Stomach smooth muscle (tissue), 2 donors: ENCODE results near the gene SWT1.
"Not testable (repeated sequence)": the region's sequence is repeated elsewhere in the genome, so short reads cannot be mapped to it uniquely, and the experiment has no call there.

Source experiments
- H3K27ac ChIP-seq: one replicate; pipeline ENCODE4 v1.7.0; 2013; ENCODE audit warnings: mild to moderate bottlenecking, low read length, inconsistent platforms
- H3K27me3 ChIP-seq, 2 donors: one replicate each; pipeline ENCODE4 v1.7.0; 2013; ENCODE audit warnings: low read length in 2 of 2; ENCODE audit not compliant: insufficient read depth in 2 of 2, control insufficient read depth in 1 of 2
- H3K36me3 ChIP-seq, 2 donors: one replicate each; pipeline ENCODE4 v1.7.0; 2013; ENCODE audit warnings: low read length in 2 of 2; ENCODE audit not compliant: control insufficient read depth in 2 of 2, insufficient read depth in 2 of 2
- H3K4me1 ChIP-seq: one replicate; pipeline ENCODE4 v1.7.0; 2013; ENCODE audit warnings: low read length; ENCODE audit not compliant: control insufficient read depth, insufficient read depth
- H3K4me3 ChIP-seq, 2 donors: one replicate each; pipeline ENCODE4 v1.7.0; 2013; ENCODE audit warnings: low read length in 2 of 2
- H3K9ac ChIP-seq, 2 donors: one replicate each; pipeline ENCODE4 v1.7.0; 2013; ENCODE audit warnings: low read length in 2 of 2, mild to moderate bottlenecking in 1 of 2
- H3K9me3 ChIP-seq, 2 donors: one replicate each; pipeline ENCODE4 v1.7.0; 2013; ENCODE audit warnings: low read length in 2 of 2; ENCODE audit not compliant: control insufficient read depth in 2 of 2
- donor health status: healthy.
- donor health status: Pancreatic carcinoma.

Gene SWT1

DNA sequence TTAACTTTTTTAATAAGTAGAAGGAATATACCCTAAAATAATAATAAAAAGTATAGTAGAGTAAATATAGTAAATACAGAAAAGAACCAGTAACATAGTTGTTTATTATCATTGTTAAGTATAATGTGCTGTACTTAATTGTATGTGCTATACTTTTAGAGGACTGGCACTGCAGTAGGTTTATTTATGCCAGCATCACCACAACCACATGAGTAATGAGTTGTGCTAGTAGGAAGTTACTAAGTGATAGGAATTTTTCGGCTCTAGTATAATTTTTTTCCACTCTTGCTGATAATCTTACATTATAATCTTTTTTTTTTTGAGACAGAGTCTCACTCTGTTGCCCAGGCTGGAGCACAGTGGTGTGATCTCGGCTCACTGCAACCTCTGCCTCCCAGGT is 88.5 kb downstream of the SWT1 start:
- H3K27ac ChIP-seq: no peak overlapping the region
- H3K9ac ChIP-seq: no peak overlapping the region
- H3K36me3 ChIP-seq: no peaks in the 10 kb centered on the region
- no peak overlapping the region for H3K4me3 ChIP-seq
- no peaks in the 10 kb centered on the region for H3K27me3 ChIP-seq
- no peaks in the 10 kb centered on the region for H3K4me1 ChIP-seq
- H3K9me3 ChIP-seq: no peaks in the 10 kb centered on the region

DNA sequence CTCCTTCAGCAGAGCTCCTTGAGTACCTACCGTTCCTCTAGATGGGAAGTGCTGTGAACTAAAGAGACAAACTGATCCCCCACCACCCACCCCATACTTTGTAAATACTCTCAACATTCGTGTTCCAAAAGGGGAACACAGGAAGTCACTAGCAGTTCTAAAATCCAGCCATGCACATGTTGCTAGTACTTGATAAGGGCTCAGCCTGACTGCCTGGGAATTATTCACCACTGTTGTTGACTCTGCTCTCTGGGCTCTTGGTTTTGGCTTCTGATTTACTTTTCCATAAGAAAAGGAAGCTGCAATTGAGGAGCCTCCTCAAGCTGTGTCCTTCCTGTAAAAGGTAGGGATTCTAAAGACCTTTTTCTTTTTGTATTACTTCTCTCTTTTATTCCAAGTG is 92.6 kb downstream of the SWT1 start:
- Histone ChIP-seq H3K4me3 (no peak overlapping the region), H3K4me1 (no peaks in the 10 kb centered on the region), H3K9me3 (no peaks in the 10 kb centered on the region), H3K27ac (no peak overlapping the region), H3K27me3 (no peaks in the 10 kb centered on the region), H3K36me3 (no peaks in the 10 kb centered on the region), H3K9ac (no peak overlapping the region)

DNA sequence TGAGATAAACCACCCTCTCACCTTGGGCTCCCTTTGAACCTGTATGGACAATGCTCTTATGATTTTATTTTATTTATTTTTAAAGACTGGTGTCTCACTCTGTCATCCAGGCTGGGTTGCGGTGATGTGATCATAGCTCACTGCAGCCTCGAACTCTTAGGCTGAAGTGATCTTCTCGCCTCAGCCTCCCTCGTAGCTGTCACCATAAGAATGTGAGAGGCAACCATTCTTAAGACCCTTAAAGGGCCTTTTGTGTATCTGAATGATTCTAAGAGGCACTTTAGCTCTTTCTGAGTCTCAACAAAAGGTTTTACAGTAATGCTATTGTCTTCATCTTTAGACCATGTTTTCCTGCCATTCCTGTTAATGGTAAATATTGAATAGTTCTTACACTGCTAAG is 93.1 kb downstream of the SWT1 start:
- H3K4me3 ChIP-seq: no peak overlapping the region
- no peak overlapping the region for H3K27ac ChIP-seq

DNA sequence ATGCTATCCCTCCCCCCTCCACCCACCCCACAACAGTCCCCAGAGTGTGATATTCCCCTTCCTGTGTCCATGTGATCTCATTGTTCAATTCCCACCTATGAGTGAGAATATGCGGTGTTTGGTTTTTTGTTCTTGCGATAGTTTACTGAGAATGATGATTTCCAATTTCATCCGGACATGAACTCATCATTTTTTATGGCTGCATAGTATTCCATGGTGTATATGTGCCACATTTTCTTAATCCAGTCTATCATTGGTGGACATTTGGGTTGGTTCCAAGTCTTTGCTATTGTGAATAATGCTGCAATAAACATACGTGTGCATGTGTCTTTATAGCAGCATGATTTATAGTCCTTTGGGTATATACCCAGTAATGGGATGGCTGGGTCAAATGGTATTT is 95.0 kb downstream of the SWT1 start:
- H3K27me3 ChIP-seq, H3K36me3 ChIP-seq, H3K27ac ChIP-seq, H3K9me3 ChIP-seq, H3K4me1 ChIP-seq, H3K4me3 ChIP-seq, H3K9ac ChIP-seq: not testable (repeated sequence)

More for the DNA sequence above, 93.1 kb downstream of the SWT1 start:
- no peaks in the 10 kb centered on the region for H3K36me3 ChIP-seq
- no peak overlapping the region for H3K9ac ChIP-seq
- no peaks in the 10 kb centered on the region for H3K27me3 ChIP-seq
- no peaks in the 10 kb centered on the region for H3K9me3 ChIP-seq
- no peaks in the 10 kb centered on the region for H3K4me1 ChIP-seq

DNA sequence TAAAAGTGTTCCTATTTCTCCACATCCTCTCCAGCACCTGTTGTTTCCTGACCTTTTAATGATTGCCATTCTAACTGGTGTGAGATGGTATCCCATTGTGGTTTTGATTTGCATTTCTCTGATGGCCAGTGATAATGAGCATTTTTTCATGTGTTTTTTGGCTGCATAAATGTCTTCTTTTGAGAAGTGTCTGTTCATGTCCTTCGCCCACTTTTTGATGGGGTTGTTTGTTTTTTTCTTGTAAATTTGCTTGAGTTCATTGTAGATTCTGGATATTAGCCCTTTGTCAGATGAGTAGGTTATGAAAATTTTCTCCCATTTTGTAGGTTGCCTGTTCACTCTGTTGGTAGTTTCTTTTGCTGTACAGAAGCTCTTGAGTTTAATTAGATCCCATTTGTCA is 95.4 kb downstream of the SWT1 start:
- not testable (repeated sequence) for H3K27me3 ChIP-seq, H3K9me3 ChIP-seq, H3K9ac ChIP-seq, H3K27ac ChIP-seq, H3K4me3 ChIP-seq, H3K4me1 ChIP-seq, H3K36me3 ChIP-seq

DNA sequence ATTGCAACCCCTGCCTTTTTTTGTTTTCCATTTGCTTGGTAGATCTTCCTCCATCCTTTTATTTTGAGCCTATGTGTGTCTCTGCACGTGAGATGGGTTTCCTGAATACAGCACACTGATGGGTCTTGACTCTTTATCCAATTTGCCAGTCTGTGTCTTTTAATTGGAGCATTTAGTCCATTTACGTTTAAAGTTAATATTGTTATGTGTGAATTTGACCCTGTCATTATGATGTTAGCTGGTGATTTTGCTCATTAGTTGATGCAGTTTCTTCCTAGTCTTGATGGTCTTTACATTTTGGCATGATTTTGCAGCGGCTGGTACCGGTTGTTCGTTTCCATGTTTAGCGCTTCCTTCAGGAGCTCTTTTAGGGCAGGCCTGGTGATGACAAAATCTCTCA is 98.6 kb downstream of the SWT1 start:
- not testable (repeated sequence) for H3K9me3 ChIP-seq, H3K36me3 ChIP-seq, H3K27me3 ChIP-seq, H3K4me1 ChIP-seq, H3K27ac ChIP-seq, H3K4me3 ChIP-seq, H3K9ac ChIP-seq

DNA sequence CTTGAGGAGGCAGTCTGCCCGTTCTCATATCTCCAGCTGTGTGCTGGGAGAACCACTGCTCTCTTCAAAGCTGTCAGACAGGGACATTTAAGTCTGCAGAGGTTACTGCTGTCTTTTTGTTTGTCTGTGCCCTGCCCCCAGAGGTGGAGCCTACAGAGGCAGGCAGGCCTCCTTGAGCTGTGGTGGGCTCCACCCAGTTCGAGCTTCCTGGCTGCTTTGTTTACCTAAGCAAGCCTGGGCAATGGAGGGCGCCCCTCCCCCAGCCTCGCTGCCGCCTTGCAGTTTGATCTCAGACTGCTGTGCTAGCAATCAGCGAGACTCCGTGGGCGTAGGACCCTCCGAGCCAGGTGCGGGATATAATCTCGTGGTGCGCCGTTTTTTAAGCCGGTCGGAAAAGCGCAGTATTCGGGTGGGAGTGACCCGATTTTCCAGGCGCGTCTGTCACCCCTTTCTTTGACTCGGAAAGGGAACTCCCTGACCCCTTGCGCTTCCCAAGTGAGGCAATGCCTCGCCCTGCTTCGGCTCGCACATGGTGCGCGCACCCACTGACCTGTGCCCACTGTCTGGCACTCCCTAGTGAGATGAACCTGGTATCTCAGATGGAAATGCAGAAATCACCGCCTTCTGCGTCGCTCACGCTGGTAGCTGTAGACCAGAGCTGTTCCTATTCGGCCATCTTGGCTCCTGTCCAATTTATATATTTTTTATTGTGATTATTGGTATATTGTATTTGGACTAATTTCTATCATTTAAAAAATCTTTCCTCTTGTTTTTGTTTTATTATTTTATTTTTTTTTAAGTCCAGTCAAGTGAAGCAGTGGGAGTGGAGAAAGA is 100.4 kb downstream of the SWT1 start:
- H3K27me3 ChIP-seq, H3K27ac ChIP-seq, H3K4me3 ChIP-seq, H3K36me3 ChIP-seq, H3K9me3 ChIP-seq, H3K4me1 ChIP-seq, H3K9ac ChIP-seq: not testable (repeated sequence)

DNA sequence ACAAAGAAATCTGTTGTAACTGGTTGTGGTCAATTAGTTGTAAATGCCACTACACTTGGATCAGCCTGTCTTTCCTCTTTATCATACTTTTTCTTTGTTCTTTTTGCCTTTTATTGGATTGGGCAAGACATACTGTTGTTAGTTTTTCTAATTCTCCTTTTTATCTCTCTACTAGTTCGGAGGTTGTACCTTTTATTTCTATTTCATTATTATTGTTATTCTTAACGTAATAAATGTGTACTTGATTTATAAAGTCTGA is 100.9 kb downstream of the SWT1 start:
- Histone ChIP-seq H3K27ac (no peak overlapping the region), H3K4me3 (no peak overlapping the region), H3K4me1 (no peaks in the 10 kb centered on the region), H3K27me3 (no peaks in the 10 kb centered on the region), H3K9ac (no peak overlapping the region), H3K9me3 (no peaks in the 10 kb centered on the region), H3K36me3 (no peaks in the 10 kb centered on the region)

DNA sequence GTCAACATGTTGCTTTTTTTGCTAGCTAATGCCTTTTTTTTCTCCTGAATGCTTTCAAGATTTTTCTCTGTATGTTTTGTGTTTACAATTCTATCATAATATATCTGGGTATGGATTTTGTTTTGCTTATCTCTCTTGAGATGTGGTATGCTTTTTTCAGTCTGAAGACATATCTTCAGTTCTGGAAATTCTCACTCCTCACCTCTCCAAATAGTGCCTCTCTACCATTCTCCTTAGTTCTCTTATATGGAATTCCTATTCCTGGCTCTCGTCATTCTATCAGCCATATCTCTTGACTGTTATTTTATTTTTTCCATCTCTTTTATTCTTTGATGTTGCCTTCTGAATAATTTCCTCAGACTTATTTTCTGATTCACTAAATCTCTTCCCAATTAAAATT is 101.7 kb downstream of the SWT1 start:
- no peaks in the 10 kb centered on the region for H3K9me3 ChIP-seq
- H3K9ac ChIP-seq: no peak overlapping the region
- no peaks in the 10 kb centered on the region for H3K36me3 ChIP-seq
- no peaks in the 10 kb centered on the region for H3K27me3 ChIP-seq
- no peak overlapping the region for H3K27ac ChIP-seq
- H3K4me3 ChIP-seq: no peak overlapping the region
- H3K4me1 ChIP-seq: no peaks in the 10 kb centered on the region

DNA sequence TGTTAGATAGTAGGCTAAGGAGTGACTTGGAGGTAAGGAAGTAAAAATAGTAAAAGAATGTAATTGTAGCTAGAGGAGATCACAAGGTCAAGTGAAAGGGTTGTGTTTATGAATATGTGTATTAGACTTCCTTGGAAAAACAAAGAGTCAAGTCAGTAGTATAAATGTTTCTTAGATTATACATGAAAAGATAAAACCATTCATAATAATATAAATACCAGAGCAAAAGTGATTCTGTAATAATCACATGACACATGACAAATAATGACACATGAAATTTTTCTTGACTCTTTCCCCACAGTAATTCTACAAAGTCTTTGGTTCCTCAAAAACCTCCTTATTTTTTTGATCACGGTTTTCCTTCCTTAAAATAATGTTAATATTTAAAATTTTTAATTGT is 103.6 kb downstream of the SWT1 start:
- Histone ChIP-seq H3K27ac (no peak overlapping the region), H3K36me3 (no peaks in the 10 kb centered on the region), H3K27me3 (no peaks in the 10 kb centered on the region)

DNA sequence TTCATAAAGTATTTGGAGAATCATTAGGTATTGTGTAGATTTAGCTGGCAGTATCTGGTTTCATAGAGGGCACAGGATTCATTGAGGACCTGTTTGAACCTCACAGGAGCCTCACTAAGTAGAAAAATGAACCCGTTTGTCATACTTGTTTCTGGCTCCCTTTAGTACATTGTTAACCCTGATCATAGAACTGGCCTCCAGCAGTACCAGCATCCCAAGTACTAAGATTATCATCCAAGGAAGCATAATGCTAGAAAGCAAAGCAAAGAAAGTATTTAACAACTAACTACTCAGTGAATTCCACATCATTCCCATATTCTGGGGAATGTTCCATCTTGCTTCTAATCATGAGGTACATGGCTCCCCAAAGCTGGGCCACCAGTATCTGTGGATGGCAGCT is 105.2 kb downstream of the SWT1 start:
- Histone ChIP-seq H3K27ac (no peak overlapping the region), H3K4me3 (no peak overlapping the region), H3K4me1 (no peaks in the 10 kb centered on the region), H3K9ac (no peak overlapping the region), H3K36me3 (no peaks in the 10 kb centered on the region), H3K9me3 (no peaks in the 10 kb centered on the region), H3K27me3 (no peaks in the 10 kb centered on the region)

More for the DNA sequence above, 103.6 kb downstream of the SWT1 start:
- H3K4me1 ChIP-seq: no peaks in the 10 kb centered on the region
- H3K9me3 ChIP-seq: no peaks in the 10 kb centered on the region
- H3K9ac ChIP-seq: no peak overlapping the region
- H3K4me3 ChIP-seq: no peak overlapping the region
